Panc1 (cell line): ENCODE results near the gene TMEM242. TPM values are rescaled to one million over a fixed set of nuclear protein-coding genes. Genes with fewer than 3 reads are reported as not detected.

Source experiments
- ATAC-seq: fragments of 200-7000 bp; cut with Tn5 transposase; 2 replicates; pipeline ENCODE4 v1.9.1; 2020; ENCODE audit warnings: mild to moderate bottlenecking, moderate library complexity
- BruUV-seq: library from RNA; stranded (reverse); fragments of 400-500 nt; replicated peaks from 2 replicates; lab custom pipeline; 2021; lab: Mats Ljungman, UMichigan
- CTCF ChIA-PET: fragments of 300-600 bp; sonication (Branson Sonifier 250); formaldehyde crosslinking; loops from one replicate; lab custom pipeline; 2022; ENCODE audit warnings: antibody characterized with exemption; lab: Charles Lee
- POLR2A ChIA-PET: fragments of 300-600 bp; sonication (Branson Sonifier 250); formaldehyde crosslinking; loops from one replicate; lab custom pipeline; 2022; ENCODE audit warnings: antibody characterized with exemption; lab: Charles Lee
- DNase-seq: peaks from one replicate; pipeline ENCODE4 v3.0.0-alpha.2; 2010; ENCODE audit warnings: low read depth, low spot score
- H3K27ac ChIP-seq: 2 replicates; pipeline ENCODE4 v1.5.1; 2011; ENCODE audit warnings: mild to moderate bottlenecking, low read length, inconsistent platforms
- H3K27me3 ChIP-seq: fragments of 200-500 bp; sonication (Bioruptor generic); 2 replicates; pipeline ENCODE4 v1.6.0; 2014; ENCODE audit warnings: low read length, inconsistent platforms; ENCODE audit not compliant: control insufficient read depth, insufficient read depth
- H3K36me3 ChIP-seq: fragments of 200-500 bp; sonication (Bioruptor generic); 2 replicates; pipeline ENCODE4 v1.5.1; 2014; ENCODE audit warnings: inconsistent platforms, mild to moderate bottlenecking, low read length, moderate library complexity; ENCODE audit not compliant: control insufficient read depth, insufficient read depth
- H3K4me1 ChIP-seq: 2 replicates; pipeline ENCODE4 v1.5.1; 2011; ENCODE audit warnings: inconsistent platforms, mild to moderate bottlenecking, low read length, moderate library complexity; ENCODE audit not compliant: control insufficient read depth, insufficient read depth
- H3K4me3 ChIP-seq, 2 experiments: 2 replicates each; pipeline ENCODE4 v1.5.1; 2011 to 2012; ENCODE audit warnings: low read depth in 2 of 2, low read length in 2 of 2, mild to moderate bottlenecking in 2 of 2, inconsistent platforms in 1 of 2, moderate library complexity in 1 of 2
- H3K9me3 ChIP-seq: fragments of 200-500 bp; sonication (Bioruptor generic); 2 replicates; pipeline ENCODE4 v1.5.1; 2014; ENCODE audit warnings: low read depth, mild to moderate bottlenecking, inconsistent platforms, low read length, moderate library complexity; ENCODE audit not compliant: control insufficient read depth, insufficient read depth
- CTCF ChIP-seq: fragments of 450-650 bp; IDR thresholded peaks from 2 replicates; pipeline ENCODE4 v1.5.1; 2017; ENCODE audit warnings: mild to moderate bottlenecking
- POLR2AphosphoS5 ChIP-seq: IDR thresholded peaks from 2 replicates; pipeline ENCODE4 v1.6.1; 2012; ENCODE audit warnings: mild to moderate bottlenecking, low read depth, low read length, moderate library complexity
- REST ChIP-seq, 2 experiments: IDR thresholded peaks; 2 replicates each; pipeline ENCODE4 v1.6.1; 2011 to 2012; ENCODE audit warnings: low read depth in 2 of 2, control low read depth in 1 of 2, low read length in 1 of 2, mild to moderate bottlenecking in 1 of 2, moderate library complexity in 1 of 2; ENCODE audit not compliant: insufficient read depth in 1 of 2
- SIN3A ChIP-seq: IDR thresholded peaks from 2 replicates; pipeline ENCODE4 v1.6.1; 2012; ENCODE audit warnings: low read depth, mild to moderate bottlenecking, low read length, moderate library complexity, borderline replicate concordance; ENCODE audit not compliant: insufficient read depth
- TCF7L2 ChIP-seq: IDR thresholded peaks from 2 replicates; pipeline ENCODE4 v1.6.1; 2011; ENCODE audit warnings: mild to moderate bottlenecking, low read depth, low read length, inconsistent platforms
- in situ Hi-C: cut with HindIII; loops from 2 replicates; pipeline ENCODE4 v1.10.0; 2016; ENCODE audit warnings: low sequenced_read_pairs, low pct_unique_long_range_greater_than_20kb
- intact Hi-C: fragments of 100-400 bp; cut with micrococcal nuclease; formaldehyde crosslinking; loops from one replicate; pipeline ENCODE4 v1.10.0; 2022; ENCODE audit not compliant: unreplicated experiment
- total RNA-seq: library from RNA; stranded (reverse); gene quantifications from one replicate; pipeline ENCODE4 v1.2.1, GENCODE V29; 2021; ENCODE audit not compliant: unreplicated experiment

The TMEM242 gene
- total RNA-seq, 1 experiment from 2014 or later, result 6.8 TPM

DNA sequence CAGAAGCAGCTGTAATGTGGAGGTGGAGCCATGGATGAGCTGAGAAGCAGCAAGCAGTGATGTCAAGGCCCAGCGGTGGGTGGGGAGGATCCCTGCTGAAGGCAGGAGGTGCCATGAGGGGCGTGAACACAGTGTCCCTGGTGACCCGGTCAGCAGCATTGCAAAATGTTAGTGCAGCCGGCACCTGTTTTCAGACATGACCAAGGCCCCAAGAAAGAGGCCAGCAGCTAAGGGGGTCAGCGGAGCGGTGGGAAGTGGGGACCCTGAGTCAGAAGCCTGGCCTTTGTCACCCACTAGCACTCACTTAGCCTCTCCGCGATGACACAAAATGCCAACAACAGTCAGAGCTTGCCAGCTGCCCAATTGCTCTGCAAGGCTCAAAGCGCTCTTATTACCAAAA, 51.9 kb downstream of the TMEM242 start:
- in situ Hi-C loops, result no loop called here
- intact Hi-C loops, result loop anchor here (5.0 kb wide), 1 partner anchor 44 kb away; no protein-coding TSS in a partner anchor
- no peak for DNase-seq
- peaks cover 7% of the 10 kb centered on the region for H3K4me1 ChIP-seq
- H3K36me3 ChIP-seq, result no peaks in the 10 kb centered on the region; the same call in 1 of the 2 replicates
- no TSS peak for BruUV-seq
- H3K9me3 ChIP-seq, result no peaks in the 10 kb centered on the region
- no peak for TF ChIP-seq SIN3A
- no peak for TF ChIP-seq POLR2AphosphoS5
- no peak for TF ChIP-seq REST (IDR thresholded peaks at IDR 0.05; ENCODE audit: insufficient read depth in 1 of 2, low read depth in 2 of 2, low read length in 1 of 2)
- no peak for TF ChIP-seq TCF7L2
- ChIA-PET CTCF (no interaction called here), POLR2A (no interaction called here)
- no peak for ATAC-seq
- no peaks in the 10 kb centered on the region for H3K27me3 ChIP-seq
- no peak overlapping the region for H3K27ac ChIP-seq
- no peak overlapping the region for H3K4me3 ChIP-seq

GRCh38 chr6:157270916-157271315, 52.4 kb downstream of the TMEM242 start:
- Histone ChIP-seq H3K9me3 (no peaks in the 10 kb centered on the region), H3K4me3 (no peak overlapping the region), H3K36me3 (no peaks in the 10 kb centered on the region; the same call in 1 of the 2 replicates), H3K27ac (no peak overlapping the region), H3K4me1 (peaks cover 7% of the 10 kb centered on the region), H3K27me3 (no peaks in the 10 kb centered on the region)
- in situ Hi-C loops, result no loop called here
- no peak for TF ChIP-seq TCF7L2
- TF ChIP-seq REST (IDR thresholded peaks at IDR 0.05; ENCODE audit: insufficient read depth in 1 of 2, low read depth in 2 of 2, low read length in 1 of 2), result no peak
- no peak for TF ChIP-seq SIN3A
- TF ChIP-seq CTCF, result no peak
- TF ChIP-seq POLR2AphosphoS5, result no peak
- POLR2A ChIA-PET, result no interaction called here
- CTCF ChIA-PET, result no interaction called here
- intact Hi-C loops, result loop anchor here (5.0 kb wide), 1 partner anchor 44 kb away; no protein-coding TSS in a partner anchor
- no peak for ATAC-seq
- no peak for DNase-seq
- no TSS peak for BruUV-seq
